Measurements from ENCODE around the gene FLRT1.

GRCh38 chr11:64032050-64032449, 3.7 kb upstream of the FLRT1 start:
- TF ChIP-seq SUZ12 (IDR thresholded peaks at IDR 0.05) (no peak), BHLHE40 (IDR thresholded peaks at IDR 0.05; ENCODE audit: borderline replicate concordance) (no peak), LEF1 (IDR thresholded peaks at IDR 0.05; ENCODE audit: borderline replicate concordance) (no peak), SP1 (IDR thresholded peaks at IDR 0.05) (no peak), CTBP1 (IDR thresholded peaks at IDR 0.05; ENCODE audit: borderline replicate concordance) (no peak), HDGF (IDR thresholded peaks at IDR 0.05; ENCODE audit: borderline replicate concordance) (no peak), ZNF384 (IDR thresholded peaks at IDR 0.05) (no peak), NFRKB (IDR thresholded peaks at IDR 0.05) (no peak)
